Measurements from ENCODE around the gene THAP7.

Gene THAP7

DNA sequence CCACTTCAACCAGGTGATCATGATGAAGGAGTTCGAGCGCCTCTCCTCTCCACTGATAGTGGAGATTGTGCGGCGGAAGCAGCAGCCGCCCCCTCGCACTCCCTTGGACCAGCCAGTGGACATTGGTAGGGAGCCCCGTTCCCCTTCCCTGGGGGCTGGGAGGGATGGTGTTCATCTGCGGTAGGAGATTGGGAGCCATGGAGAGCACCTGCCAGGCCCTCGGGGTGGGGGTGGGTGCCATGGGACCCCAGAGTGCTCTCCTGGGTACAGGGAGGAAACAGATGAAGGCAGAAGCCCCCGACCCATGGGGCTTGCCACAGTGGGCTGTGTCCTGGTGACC, 7.0 kb downstream of the THAP7 start:
- DNase-seq (ENCODE audit: low spot score) (no peak), ATAC-seq (ENCODE audit: low read depth) (no peak)
- TF ChIP-seq, protein P1, sequence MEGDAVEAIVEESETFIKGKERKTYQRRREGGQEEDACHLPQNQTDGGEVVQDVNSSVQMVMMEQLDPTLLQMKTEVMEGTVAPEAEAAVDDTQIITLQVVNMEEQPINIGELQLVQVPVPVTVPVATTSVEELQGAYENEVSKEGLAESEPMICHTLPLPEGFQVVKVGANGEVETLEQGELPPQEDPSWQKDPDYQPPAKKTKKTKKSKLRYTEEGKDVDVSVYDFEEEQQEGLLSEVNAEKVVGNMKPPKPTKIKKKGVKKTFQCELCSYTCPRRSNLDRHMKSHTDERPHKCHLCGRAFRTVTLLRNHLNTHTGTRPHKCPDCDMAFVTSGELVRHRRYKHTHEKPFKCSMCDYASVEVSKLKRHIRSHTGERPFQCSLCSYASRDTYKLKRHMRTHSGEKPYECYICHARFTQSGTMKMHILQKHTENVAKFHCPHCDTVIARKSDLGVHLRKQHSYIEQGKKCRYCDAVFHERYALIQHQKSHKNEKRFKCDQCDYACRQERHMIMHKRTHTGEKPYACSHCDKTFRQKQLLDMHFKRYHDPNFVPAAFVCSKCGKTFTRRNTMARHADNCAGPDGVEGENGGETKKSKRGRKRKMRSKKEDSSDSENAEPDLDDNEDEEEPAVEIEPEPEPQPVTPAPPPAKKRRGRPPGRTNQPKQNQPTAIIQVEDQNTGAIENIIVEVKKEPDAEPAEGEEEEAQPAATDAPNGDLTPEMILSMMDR (IDR thresholded peaks at IDR 0.05; ENCODE audit: poor library complexity, severe bottlenecking) = no peak

DNA sequence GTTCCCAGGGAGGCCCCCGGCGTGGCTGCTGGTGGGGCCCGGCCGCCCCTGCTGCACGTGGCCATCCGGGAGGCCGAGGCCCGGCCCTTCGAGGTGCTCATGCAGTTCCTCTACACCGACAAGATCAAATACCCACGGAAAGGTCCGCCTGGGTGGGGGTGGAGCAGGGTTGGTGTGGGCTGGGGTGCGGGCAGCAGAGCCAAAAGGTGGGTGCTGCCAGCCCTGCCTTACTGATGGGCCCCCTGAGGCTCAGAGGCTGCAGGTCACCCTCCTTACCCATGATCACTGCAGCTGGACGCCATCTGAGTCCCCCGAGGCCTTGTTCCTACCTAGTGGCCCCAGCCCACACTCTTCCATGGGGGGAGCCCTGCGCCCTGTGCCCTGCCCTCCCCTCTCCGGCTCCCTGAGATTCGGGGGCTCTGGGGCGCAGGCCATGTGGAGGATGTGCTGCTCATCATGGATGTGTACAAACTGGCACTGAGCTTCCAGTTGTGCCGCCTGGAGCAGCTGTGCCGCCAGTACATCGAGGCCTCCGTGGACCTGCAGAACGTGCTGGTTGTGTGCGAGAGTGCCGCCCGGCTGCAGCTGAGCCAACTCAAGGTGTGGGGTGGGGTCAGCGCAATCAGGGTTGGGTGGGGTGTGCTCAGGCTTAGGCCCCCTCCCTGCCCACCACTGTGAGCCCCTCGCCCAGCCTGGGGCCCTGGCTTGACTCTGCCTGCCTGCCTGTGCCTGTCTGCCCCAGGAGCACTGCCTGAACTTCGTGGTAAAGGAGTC, 7.6 kb downstream of the THAP7 start:
- Histone ChIP-seq H3K4me1 (ENCODE audit: insufficient read depth, poor library complexity, severe bottlenecking) (no peaks in the 10 kb centered on the region), H3K27ac (ENCODE audit: poor library complexity, severe bottlenecking) (no peak overlapping the region), H3K4me3 (ENCODE audit: severe bottlenecking) (no peak overlapping the region), H3K27me3 (ENCODE audit: insufficient read depth, poor library complexity, severe bottlenecking) (no peaks in the 10 kb centered on the region), H3K9me3 (ENCODE audit: severe bottlenecking) (no peaks in the 10 kb centered on the region), H3K36me3 (ENCODE audit: low read depth) (peaks cover 26% of the 10 kb centered on the region)
- ATAC-seq (ENCODE audit: low read depth) (no peak), DNase-seq (ENCODE audit: low spot score) (no peak)
- TF ChIP-seq, protein P1 (IDR thresholded peaks at IDR 0.05; ENCODE audit: poor library complexity, severe bottlenecking) = no peak

More for the DNA sequence above, 7.0 kb downstream of the THAP7 start:
- no peaks in the 10 kb centered on the region for H3K4me1 ChIP-seq (ENCODE audit: insufficient read depth, poor library complexity, severe bottlenecking)
- H3K9me3 ChIP-seq (ENCODE audit: severe bottlenecking) = no peaks in the 10 kb centered on the region
- H3K4me3 ChIP-seq (ENCODE audit: severe bottlenecking) = no peak overlapping the region
- no peak overlapping the region for H3K27ac ChIP-seq (ENCODE audit: poor library complexity, severe bottlenecking)
- no peaks in the 10 kb centered on the region for H3K27me3 ChIP-seq (ENCODE audit: insufficient read depth, poor library complexity, severe bottlenecking)
- H3K36me3 ChIP-seq (ENCODE audit: low read depth) = peaks cover 31% of the 10 kb centered on the region

DNA sequence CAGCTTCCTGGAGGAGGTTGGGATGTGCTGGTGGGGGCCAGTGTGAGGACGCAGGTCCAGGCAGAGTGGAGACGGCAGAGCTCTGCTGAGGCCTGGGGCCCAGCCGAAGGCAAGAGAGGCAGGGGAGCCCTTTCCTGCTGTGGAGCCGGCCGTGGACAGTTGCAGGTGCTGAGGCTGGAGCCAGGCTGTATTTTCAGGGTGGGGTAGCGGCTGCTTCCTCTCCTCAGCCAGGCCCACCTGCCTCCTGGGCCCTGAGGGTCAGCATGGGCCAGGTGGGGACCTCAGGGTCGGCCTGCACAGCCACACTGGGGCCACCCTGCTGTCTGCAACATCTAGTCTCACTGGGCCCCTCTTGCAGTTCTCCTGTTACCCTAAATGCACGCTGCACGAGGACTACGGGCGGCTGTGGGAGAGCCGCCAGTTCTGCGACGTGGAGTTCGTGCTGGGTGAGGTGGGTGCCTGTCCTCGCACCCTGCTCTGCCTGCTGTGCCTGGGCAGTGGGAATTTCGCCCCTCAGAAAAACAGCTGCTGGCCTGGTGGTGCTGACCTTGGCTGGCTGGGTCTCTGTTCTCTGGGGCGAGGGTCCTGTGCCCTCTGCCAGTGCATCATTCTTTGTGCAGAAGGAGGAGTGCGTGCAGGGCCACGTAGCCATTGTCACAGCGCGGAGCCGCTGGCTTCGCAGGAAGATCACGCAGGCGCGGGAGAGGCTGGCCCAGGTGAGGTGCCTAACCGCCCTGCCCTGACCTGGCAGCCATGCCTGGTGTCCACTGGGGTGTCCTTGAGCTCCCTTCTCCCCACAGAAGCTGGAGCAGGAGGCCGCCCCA, 8.4 kb downstream of the THAP7 start:
- DNase-seq (ENCODE audit: low spot score) = no peak
- no peaks in the 10 kb centered on the region for H3K27me3 ChIP-seq (ENCODE audit: insufficient read depth, poor library complexity, severe bottlenecking)
- TF ChIP-seq, protein P1 (IDR thresholded peaks at IDR 0.05; ENCODE audit: poor library complexity, severe bottlenecking) = no peak
- no peak for ATAC-seq (ENCODE audit: low read depth)
- no peak overlapping the region for H3K4me3 ChIP-seq (ENCODE audit: severe bottlenecking)
- H3K27ac ChIP-seq (ENCODE audit: poor library complexity, severe bottlenecking) = no peak overlapping the region
- H3K36me3 ChIP-seq (ENCODE audit: low read depth) = peaks cover 23% of the 10 kb centered on the region; the same call in 1 of the 2 replicates
- no peaks in the 10 kb centered on the region for H3K9me3 ChIP-seq (ENCODE audit: severe bottlenecking)
- H3K4me1 ChIP-seq (ENCODE audit: insufficient read depth, poor library complexity, severe bottlenecking) = no peaks in the 10 kb centered on the region

DNA sequence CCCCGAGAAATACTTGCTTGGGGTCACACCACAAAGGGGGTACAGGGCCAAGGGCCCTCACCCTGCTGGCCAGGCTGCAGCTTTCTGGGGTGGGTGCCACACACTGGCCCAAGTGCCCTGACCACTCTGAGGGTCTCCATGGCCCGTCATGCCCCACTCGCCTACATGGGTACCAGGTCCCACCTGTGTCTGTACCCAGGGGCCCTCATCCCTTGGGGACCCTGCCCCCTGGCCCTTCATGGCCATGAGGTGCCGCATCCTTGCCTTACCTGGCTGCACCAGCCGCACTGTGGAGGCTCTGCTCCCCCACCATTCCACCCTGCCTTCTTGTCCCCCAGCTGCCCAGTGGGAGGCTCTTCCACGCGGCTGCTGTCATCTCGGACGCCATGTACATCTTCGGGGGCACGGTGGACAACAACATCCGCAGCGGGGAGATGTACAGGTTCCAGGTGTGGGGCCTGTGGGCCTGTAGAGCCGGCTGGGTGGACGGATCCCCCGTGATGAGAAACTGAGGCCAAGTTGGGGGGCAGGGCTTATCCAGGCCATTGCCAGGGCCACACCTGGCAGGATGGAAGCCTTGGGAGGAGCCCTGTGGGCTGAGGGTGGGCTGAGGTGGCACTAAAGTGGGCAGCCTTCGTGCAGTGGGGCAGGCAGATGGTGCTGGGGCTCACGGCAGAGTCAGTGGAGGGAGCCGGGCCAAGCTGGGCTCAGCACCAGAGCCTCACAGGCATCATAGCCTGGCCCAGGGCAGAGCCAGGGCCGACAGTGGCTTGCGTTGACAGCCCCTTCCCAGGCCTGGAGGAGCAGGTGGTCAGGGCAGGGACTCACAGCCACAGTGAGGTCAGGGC, 9.2 kb downstream of the THAP7 start:
- DNase-seq (ENCODE audit: low spot score) = no peak
- no peak overlapping the region for H3K27ac ChIP-seq (ENCODE audit: poor library complexity, severe bottlenecking)
- no peaks in the 10 kb centered on the region for H3K27me3 ChIP-seq (ENCODE audit: insufficient read depth, poor library complexity, severe bottlenecking)
- H3K9me3 ChIP-seq (ENCODE audit: severe bottlenecking) = no peaks in the 10 kb centered on the region
- H3K4me1 ChIP-seq (ENCODE audit: insufficient read depth, poor library complexity, severe bottlenecking) = no peaks in the 10 kb centered on the region
- H3K4me3 ChIP-seq (ENCODE audit: severe bottlenecking) = no peak overlapping the region
- ATAC-seq (ENCODE audit: low read depth) = no peak
- H3K36me3 ChIP-seq (ENCODE audit: low read depth) = peaks cover 24% of the 10 kb centered on the region
- TF ChIP-seq, protein P1 (IDR thresholded peaks at IDR 0.05; ENCODE audit: poor library complexity, severe bottlenecking) = no peak

All from RWPE2 (cell line).